Activated CD8-positive, alpha-beta memory T cell treated with anti-CD3 and anti-CD28 coated beads, Interleukin-2, amount 50 U/mL, for 48 hours (primary cell): ENCODE results near the gene VMP1.
"Not testable (repeated sequence)": the region's sequence is repeated elsewhere in the genome, so short reads cannot be mapped to it uniquely, and the experiment has no call there.

Experiments used
- DNase-seq: peaks from one replicate; pipeline ENCODE4 v3.0.0-alpha.2; 2020

VMP1 gene

DNA sequence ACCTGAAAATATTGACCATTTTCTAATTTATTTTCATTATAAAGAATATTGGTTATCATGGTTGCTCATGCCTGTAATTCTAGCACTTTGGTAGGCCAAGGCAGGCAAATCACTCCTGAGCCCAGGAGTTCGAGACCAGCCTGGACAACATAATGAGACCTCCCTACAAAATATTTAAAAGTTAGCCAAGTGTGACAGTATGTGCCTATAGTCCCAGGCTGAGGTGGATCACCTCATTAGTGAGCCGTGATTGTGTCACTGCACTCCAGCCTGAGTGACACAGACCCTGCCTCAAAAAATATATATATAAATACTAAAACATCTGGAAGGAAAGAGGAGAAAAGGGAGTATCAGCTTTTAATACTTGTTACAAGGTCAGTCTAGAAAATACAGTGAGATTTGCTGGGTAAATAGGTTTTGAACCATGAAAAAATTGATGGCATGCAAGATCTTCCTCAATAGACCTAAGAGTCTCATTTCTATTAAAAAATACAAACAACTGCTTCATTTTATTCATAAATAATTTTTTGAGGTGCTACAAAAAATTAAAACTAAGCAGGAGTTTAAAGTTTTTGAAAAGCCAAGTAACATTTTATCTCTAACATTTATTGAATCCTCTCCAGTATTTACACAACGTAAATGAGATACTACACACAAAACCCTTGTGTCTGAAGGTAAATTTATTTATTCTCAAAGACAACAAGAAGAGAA lies 137.6 kb downstream of the VMP1 start:
- no peak for DNase-seq

DNA sequence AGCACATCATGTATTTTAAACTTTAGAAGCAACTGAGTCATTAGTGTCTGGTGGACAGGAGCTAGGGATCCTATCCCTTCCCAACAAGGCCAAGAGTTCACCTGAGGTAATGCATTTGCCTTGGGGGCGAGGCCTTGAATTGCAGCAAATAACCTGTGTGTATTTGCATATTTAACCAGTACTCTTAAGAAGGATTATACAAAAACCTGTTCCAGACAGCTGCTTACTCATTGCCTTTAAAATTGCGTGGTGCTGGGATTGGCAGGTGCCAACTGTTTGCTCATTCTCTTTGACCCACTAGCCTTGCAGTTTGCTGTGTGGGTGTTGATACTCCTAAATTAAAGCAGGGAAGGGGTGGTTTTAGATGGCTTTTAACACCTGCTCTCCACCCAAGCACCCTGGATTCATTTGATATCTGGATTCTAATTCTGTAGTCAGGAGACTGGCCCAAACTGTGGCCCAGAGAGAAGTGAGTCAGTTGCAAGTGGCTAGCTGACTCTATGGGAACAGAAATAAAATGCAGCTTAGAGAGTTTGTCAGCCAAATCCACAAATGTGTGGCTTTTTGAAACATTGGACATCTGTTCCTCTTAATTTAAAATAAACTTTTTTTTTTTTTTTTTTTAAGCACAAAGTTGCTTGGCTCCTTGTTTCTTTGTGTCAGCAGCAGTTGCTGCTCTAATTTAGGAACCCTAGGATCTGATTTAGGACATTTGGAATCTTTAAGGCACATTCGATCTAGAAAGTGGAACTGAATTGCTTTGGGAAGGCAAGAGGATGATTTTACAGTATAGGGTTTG lies 138.3 kb downstream of the VMP1 start:
- DNase-seq: no peak

DNA sequence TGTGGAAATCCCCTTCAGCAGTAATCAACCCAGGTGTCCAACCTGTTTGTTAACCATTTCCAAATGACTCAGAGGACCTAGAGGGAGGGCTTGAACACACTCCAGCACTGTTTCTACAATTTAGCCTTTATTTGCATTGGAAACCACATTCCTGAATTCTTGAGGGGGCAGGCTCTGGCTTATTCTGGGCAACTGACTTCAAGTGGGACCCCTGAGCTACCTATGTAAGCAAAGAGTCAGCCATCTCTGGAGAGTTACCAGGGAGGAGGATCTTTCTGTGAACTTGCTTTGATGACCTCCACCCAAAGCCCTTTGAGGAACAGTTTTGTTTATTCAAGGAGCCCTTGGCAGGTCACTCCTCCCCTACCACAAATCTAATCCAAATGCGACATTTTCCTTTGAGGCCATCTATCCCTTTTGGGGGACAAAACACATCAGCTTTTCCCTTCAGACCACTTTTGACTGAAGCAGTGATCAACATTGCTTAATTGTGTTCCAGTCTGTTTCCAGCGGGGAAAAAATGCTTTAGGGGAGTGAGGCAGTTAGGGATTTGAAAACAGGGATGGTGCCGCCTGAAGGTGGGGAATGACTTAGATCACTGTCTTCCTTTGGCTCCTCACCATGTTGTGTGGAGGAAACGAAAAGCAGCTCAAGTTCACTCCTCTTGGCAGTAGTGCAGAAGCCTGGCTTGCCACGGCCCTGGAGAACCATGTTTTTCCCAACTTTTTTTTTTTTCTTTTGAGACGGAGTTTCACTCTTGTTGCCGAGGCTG lies 139.1 kb downstream of the VMP1 start:
- no peak for DNase-seq

DNA sequence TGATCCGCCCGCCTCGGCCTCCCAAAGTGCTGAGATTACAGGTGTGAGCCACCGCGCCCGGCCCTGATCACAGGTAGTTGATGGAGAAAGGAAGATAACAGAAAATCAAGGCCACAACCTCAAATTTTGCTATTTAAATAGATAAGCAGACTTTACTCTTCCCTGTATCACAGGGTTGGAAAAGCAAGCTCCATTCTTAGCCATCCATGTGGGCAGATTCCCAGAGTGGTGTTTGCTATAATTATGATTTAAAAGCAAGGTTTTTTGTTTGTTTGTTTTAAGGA lies 140.9 kb downstream of the VMP1 start:
- DNase-seq: no peak

DNA sequence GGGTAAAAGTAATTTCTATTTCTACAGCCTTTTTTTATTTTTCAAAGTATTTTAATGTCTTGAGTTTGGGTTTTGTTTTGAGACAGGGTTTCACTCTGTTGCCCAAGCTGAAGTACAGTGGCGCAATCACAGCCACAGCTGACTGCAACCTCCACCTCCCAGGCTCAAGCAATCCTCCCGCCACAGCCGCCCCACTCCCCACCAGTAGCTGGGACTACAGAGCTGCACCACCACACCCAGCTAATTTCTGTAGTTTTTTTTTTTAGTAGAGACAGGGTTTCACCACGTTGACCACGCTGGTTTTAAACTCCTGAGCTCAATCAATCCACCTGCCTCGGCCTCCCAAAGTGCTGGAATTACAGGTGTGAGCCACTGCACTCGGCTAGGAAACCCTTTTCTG lies 141.3 kb downstream of the VMP1 start:
- peak; percentile 78 for DNase-seq

DNA sequence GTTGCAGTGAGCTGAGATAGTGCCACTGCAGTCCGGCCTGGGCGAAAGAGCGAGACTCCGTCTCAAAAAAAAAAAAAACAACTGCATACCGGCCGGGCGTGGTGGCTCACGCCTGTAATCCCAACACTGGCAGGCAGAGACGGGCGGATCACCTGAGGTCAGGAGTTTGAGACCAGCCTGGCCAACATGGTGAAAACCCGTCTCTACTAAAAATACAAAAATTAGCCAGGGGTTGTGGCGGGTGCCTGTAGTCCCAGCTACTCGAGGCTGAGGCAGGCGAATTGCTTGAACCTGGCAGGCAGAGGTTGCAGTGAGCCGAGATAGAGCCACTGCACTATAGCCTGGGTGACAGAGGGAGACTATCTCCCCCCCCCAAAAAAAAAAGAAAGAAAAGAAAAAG lies 142.9 kb downstream of the VMP1 start:
- DNase-seq: not testable (repeated sequence)

DNA sequence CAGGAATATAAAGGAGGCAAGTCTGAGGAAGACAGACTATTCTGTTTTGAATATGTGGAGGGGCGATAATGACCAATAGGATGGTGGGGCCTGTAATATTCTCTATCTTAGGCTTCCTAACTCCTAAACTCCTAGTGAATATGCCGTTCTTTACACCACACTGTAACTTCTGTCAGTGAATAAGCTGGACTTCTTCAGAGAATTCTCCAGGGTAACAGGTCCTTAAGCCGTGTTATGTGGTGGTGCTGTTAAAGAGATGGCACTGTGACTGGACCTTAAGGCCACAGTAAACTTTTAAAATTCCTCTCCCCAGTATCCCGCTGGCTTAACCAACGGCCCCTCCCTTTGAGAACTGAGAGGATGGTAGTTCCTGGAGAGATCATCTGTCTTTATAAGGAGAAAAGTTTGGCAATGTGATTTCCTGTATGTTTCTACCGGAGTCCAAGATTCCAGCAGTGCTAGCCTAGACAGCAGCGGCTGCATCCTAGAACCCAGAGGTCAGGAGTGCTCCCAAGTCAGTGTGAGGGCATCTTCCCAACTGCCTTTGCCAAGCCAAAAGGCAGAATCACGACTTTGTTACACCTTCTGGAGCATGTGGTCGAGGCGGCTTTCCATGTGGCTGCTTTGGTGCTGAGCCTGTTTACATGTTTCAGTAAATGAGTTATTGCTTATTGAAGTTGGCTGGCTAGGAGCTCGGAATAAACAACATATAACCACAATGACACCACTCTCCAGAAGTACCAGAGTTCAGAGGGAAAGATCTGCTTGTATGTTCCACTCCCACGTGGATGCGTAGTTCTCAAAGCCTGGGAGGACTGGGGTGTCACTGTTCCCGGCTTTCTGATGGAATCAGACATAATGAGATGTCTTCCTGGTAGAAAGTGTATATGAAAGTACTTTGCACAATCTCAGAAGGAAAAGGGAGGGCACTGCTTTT lies 144.3 kb downstream of the VMP1 start:
- DNase-seq: peak; percentile 42

DNA sequence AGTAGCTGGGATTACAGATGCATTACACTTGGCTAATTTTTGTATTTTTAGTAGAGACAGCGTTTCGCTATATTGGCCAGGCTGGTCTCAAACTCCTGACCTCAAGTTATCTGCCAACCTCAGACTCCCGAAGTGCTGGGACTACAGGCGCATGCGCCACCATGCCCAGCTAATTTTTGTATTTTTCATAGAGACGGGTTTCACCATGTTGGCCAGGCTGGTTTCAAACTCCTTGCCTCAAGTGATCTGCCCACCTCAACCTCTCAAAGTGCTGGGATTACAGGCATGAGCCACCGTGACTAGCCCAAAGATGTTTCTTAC lies 145.4 kb downstream of the VMP1 start:
- DNase-seq: peak; percentile 43

DNA sequence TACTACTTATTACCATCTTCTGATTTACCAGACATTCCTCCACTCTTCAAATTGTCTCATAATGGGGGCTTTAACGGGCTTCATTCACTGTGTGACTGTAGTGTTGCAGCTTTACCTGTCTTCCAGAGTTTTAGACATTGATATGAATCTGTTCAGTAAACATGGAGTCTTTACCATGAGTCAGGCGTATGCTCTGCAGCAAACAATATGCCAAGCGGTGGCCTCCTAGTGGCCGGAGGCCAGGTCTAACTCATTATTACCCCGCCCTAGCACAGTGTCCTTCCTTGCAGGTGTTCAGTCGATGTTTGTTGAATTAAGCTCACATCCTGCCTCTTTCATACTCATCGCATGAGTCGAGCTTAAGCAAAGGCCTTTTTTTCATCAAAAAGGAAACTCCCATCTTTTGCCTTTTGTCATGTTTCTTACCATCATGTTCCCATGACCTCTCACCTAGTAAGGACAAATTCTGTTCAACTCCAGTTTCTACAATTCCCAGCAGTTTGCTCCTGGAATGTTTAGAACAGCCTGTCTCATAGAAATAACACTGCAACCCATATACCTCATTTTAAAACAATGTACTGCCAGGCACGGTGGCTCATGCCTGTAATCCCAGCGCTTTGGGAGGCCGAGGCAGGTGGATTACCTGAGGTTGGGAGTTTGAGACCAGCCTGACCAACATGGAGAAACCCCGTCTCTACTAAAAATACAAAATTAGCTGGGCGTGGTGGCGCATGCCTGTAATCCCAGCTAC lies 145.9 kb downstream of the VMP1 start:
- peak; percentile 70 for DNase-seq

DNA sequence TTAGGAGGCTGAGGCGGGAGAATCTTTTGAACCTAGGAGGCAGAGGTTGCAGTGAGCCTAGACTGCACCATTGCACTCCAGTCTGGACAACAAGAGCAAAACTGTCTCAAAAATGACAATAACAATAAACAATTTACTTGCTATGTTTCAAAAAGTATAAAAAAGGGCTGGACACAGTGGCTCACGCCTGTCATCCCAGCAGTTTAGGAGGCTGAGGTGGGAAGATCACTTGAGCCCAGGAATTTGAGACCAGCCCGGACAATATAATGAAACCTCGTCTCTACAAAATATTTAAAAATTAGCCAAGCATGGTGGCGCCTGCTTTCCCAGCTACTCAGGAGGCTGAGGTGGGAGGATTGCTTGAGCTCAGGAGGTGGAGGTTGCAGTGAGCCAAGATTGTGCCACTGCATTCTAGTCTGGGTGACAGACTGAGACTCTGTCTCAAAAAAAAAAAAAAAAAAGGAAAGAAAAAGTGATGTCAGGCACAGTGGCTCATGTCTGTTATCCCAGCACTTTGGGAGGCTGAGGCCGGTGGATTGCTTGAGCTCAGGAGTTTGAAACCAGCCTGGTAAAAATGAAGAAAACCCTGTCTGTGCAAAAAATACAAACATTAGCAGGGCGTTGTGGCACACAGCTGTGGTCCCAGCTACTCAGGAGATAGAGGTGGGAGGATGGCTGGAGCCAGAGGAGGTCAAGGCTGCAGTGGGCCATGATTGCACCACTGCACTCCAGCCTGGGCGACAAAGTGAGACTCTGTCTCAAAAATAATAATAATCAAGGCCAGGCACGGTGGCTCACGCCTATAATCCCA lies 146.7 kb downstream of the VMP1 start:
- DNase-seq: peak; percentile 29

DNA sequence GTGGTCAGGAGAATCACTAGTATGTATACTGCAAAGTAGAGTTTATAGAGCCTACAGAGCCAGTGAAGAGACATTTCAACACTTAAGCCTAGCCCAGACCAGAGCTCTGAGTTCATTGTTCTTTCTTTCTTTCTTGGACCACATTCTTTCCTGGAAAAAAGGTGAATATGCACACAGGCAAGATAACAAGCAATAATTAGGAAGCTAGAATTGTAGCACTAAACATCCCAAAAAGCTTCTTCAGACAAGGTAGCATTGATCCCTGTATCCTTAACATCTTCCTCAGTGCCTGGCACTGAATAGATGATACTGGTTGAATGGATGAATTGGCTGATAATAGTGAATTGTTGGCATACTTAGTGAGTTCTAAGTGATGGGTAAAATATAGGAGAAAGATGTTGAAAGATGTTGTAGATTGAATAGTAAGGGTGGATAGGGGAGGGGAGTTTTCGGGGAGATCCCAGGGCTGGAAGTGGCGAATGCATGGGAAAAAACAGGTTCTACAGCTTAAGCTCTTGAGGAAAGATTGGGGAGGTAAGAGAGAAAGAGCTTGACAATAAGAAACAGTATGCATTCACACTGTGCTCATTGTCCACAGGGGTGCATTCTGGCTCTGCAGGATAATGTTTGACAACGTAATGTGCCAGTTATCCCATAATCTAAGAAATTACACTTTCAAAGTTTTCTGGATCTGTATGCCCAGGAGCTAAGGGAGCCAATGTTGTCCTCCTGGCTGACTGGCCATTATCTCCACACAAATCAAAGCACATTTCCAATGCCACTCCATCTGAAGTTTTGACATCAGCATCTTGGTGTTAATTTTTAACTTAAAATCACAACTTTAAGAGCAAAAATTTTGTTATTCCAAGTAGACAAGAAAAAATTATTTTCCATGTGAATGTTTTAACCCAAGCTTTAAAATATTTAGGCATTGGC lies 149.7 kb downstream of the VMP1 start:
- DNase-seq: peak; percentile 23

DNA sequence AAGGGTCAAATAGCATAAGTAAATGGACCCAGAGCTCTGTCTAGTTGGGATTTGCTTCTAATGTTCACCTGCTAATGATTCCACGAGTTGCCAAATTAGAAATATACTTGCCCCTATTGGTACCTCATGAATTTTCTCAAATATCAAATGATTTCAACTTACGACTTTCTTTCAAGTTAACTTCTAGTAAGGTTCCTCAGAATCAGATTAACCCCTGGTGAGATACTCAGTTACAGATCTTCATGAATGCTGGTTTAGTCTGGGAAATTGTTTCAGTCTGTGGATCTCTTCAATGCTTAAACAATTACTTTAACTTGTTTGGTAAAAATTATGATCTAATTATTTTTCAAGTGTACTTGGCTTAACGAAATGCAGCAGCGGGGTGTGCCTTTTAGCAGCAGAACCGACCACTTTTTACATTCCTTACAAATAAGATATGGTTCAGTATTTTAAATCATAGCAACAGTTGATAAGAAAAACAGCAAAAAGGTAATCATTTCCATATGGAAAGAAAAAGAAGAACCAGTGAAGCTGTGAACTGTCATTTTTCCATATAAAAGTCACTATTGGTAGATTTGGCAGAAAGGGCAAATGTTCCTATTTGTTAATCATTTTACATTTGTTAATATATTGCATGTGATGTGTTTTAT lies 150.8 kb downstream of the VMP1 start:
- no peak for DNase-seq

DNA sequence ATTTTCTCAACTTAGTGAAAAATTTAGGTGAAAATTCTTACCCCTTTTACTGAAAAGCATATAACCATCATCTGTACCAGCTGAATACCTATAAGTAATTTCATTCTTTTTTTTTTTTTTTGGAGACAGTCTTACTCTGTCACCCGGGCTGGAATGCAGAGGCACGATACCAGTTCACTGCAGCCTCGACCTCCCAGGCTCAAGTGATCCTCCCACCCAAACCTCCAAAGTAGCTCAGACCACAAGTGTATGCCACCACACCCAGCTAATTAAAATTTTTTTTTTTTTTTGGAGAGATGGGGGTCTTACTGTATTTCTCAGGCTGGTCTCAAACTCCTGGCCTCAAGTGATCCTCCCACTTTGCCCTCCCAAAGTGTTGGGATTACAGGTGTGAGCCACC lies 151.5 kb downstream of the VMP1 start:
- no peak for DNase-seq

DNA sequence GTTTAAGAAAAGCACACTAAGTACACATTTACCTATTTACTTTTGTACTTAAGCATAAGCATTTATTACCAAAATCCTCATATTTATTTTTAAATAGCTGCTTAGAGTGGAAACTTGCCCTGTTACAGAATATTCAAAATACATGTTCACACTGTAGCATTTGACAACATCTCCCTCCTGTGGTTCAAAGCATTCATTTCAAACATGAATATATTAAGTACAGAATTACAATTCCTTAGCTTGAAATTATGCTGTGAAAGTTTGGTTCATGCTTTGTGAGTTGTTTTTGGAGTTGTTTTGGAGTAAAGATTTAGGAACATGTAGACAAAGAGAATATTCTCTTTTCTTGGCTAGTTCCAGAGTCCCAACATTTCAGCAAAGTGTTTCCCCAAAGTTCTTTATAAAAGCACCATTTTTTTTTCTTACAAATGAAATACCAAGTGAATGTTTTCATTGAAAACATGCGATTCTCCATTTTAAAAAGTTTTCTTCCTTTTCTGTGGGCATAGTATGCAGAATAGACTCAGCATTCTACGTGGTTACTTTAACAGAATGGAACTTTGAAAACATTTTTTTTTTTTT lies 152.1 kb downstream of the VMP1 start:
- no peak for DNase-seq

DNA sequence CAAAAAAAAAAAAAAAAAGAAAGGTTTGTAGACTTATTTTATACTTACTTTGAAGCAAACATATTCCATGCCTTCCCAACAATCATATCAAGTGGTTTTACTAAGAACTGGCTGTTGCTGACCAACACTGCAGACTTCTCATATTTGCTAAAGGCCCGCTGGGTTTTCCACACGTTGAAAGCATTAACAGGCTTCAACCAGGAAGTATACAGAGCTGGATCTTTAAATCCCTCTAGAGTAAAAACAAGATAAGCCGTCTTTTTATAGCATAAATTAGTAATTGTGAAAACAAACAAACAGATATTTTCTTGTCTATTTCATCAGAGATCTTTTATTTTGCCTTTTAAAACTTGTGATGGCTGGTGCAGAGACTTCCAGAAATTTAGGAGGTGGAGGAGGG lies 156.2 kb downstream of the VMP1 start:
- no peak for DNase-seq

DNA sequence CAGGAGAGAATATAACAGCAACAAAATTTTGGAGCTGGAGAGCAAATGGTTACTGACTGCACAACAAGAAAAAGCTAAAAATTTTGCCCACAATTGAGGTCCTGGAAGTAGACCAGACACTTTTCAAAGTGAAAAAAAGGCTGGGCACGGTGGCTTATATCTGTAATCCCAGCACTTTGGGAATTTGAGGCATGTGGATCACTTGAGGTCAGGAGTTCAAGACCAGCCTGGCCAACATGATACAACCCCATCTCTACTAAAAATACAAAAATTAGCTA lies 162.4 kb downstream of the VMP1 start:
- DNase-seq: no peak

DNA sequence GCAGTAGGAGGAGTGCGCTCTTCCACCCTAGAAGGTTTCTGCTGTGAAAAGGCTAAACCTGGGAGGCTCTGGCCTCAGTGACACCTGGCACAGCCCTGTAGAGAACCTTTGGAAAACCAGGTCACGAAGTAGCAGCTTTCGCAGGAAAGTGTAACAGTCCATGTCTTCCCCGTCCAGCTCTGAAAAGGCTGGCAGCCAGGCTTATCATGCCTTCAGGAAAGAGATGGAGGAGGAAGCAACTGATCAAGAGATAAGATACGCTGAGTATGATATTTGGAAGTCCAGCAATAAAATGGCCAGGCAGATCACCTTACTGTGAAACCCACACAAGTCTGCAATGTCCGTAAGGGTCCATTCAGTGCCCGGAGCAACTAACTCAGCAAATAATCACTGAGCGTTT lies 163.0 kb downstream of the VMP1 start:
- no peak for DNase-seq

DNA sequence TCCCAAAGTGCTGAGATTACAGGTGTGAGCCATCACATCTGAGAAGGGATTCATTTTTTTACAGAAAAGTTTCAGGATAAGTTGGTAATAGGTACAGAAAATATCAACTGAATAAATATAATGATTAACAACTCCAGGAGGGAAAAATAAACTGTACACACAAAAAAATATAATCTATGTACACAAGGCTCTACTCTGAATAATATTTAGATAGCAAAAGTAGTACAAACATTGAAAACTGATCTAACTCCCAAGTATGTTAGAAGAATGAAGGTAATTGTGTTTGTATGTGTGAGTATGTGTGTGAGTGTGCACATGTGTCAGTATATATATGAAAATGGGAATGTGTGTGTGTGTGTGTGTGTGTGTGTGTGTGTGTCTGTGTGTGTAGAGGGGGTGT lies 164.9 kb downstream of the VMP1 start:
- no peak for DNase-seq

DNA sequence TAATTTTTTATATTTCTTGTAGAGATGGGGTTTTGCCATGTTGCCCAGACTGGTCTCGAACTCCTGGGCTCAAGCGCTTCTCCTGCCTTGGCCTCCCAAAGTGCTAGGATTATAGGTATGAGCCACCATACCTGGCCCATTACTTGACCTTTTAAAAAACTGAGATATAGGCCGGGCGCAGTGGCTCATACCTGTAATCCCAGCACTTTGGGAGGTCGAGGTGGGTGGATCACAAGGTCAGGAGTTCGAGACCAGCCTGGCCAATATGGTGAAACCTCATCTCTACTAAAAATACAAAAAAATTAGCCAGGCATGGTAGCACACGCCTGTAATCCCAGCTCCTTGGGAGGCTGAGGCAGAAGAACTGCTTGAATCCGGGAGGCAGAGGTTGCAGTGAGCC lies 166.0 kb downstream of the VMP1 start:
- DNase-seq: not testable (repeated sequence)

DNA sequence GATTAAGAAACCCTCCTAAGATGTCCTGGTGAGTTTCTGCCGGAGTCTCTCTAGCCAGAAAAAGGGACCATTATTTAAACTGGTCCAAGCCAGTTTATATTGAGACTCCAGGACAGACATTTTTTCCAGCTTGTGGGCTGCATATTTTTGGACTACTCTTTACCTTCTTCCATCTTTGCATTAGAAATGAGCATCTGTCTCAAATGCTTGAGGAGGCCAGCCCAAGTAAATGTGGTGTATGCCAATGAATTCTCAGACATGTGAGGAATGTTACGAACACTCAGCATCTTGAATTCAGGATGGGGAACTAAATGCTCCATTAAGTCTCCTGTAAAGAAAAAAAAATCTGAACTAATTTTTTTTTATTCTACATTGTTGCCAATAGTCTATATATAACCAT lies 166.9 kb downstream of the VMP1 start:
- no peak for DNase-seq
